ENCODE results near the gene DNM1.

The DNM1 gene

DNA sequence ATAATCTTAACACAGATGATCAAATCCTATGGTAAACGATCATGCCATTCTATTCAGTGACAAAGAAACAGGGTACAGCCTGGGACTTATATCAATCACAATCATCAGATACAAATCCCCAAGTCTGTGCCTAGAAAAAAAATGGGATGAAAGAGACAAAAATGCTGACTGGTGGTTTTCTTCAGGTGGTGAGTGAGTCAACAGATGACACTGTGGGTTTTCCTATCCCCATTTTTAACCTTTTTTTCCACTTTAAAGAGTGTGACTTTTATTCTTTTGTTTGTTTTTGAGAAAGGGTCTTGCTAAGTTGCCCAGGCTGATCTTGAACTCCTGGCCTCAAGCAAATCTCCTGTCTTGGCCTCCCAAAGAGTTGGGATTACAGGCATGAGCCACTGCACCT lies 15.0 kb upstream of the DNM1 start:
- Mint-ChIP-seq H3K27ac (no peak overlapping the region), H3K4me3 (peak overlapping the region; percentile 23), H3K9me3 (no peaks in the 10 kb centered on the region), H3K4me1 (peaks cover 45% of the 10 kb centered on the region), H3K36me3 (ENCODE audit: low read depth) (peaks cover 26% of the 10 kb centered on the region), H3K27me3 (peaks cover 4% of the 10 kb centered on the region)
- ATAC-seq (no peak), DNase-seq (no peak)

DNA sequence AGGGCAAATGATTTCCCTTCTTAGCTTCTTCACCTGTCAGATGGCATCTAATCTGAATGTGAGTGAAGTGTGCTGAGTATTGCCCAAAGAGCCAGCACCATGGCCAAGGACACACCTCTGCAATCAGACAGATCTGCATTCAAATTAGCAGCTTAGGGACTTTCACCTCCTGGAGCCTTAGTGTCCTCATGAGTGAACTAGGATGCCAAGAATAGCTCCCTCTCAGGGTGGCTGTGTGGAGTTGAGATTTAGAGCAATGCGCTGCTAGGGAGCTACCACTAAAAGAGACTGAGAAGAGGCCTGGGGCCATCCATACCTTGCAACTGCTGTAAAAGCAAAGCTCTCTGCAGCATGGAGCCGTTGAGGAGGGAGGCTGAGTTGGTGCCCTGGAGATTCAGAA lies 13.2 kb upstream of the DNM1 start:
- peak overlapping the region; percentile 90 for H3K27ac Mint-ChIP-seq
- no peaks in the 10 kb centered on the region for H3K9me3 Mint-ChIP-seq
- H3K36me3 Mint-ChIP-seq (ENCODE audit: low read depth) = peaks cover 19% of the 10 kb centered on the region
- H3K27me3 Mint-ChIP-seq = peaks cover 4% of the 10 kb centered on the region
- peak overlapping the region; percentile 94 for H3K4me3 Mint-ChIP-seq
- peak; percentile 30 for ATAC-seq
- peaks cover 42% of the 10 kb centered on the region for H3K4me1 Mint-ChIP-seq
- no peak for DNase-seq

DNA sequence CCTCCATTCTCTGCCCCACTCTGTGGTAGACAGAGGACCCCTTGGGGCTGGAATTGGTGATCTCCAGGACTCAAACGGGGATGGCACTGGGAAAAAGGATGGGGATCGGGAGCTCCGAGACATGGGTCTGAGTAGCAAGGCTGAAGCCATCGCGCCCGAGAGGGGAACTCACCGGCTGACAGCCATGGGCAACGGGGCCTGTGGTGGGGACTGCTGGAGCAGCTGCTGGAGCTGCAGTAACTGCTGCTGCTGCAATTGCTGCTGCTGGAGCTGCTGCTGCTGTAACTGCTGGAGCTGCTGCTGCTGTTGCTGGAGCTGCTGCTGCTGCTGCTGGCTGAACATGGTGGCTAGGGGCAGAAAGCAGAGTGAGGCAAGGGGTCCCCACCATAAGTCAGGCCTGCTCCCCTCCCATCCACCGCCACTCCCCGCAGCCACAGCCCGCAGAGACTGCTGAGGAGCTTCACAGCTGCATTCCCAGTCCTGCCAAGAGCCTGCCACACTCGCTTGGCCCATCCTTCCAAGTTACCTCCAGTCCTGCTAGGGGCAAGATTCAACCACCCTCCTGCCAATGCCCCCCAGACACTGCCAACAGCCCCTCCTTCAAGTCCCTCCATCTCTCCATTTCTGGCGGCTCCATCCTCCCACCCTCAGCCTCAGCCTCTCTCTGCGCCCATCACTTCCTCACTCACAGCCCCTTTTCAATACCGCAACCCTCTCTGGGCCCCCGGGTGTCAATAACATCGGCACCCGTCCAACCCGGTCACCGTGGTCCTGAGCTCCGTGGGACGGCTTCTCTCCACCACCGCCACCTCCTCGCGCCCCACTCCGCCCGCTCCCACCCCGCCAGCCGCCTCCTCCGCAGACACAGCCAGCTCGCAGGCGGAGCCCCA lies 12.4 kb upstream of the DNM1 start:
- H3K9me3 Mint-ChIP-seq = no peaks in the 10 kb centered on the region
- ATAC-seq (peak; percentile 50), DNase-seq (no peak)
- H3K27me3 Mint-ChIP-seq = peaks cover 4% of the 10 kb centered on the region
- peaks cover 16% of the 10 kb centered on the region for H3K36me3 Mint-ChIP-seq (ENCODE audit: low read depth)
- peaks cover 42% of the 10 kb centered on the region for H3K4me1 Mint-ChIP-seq
- peak overlapping the region; percentile 90 for H3K27ac Mint-ChIP-seq
- H3K4me3 Mint-ChIP-seq = peak overlapping the region; percentile 94

DNA sequence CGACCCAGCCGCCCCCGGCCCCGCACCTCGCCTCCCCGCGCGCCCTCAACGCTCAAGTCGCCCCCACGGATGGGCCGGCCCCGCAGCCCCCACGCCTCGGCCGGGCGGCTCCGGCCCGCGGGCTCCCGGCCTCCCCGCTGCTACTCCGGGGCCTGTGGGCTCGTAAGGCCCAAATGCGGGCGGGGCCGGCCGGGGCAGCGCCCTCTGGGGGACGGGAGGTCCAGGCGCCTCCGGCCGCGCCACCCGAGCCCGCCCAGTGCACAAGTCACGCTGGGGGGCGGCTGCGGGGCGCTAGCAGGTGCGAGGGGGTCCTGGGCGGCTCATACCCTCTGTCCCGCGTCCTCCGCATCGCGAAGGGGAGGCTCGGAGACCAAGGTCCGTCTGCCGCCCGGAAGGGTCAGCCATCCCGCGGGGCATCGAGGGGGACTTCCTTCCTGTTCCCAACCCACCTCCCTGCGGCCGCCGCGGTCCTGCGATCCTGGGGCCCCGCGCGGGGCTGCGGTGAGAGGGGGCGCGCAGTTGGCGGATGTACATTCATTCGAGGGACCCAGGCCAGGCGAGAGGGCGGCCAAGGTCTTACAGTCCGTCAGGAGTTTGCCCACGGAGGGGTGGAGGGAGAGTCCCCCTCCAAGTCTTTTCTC lies 11.7 kb upstream of the DNM1 start, which contains the start of gene CIZ1:
Gene CIZ1, minus strand, starts transcription at position 167 of the 641 bp plus-strand sequence. CDS start 715 bp downstream, outside the sequence.
- ATAC-seq = peak; percentile 95
- Mint-ChIP-seq H3K9me3 (no peaks in the 10 kb centered on the region), H3K36me3 (ENCODE audit: low read depth) (peaks cover 13% of the 10 kb centered on the region), H3K27ac (peak within 1 kb of the TSS; percentile 90), H3K4me3 (peak within 1 kb of the TSS; percentile 94), H3K4me1 (peaks cover 39% of the 10 kb centered on the region), H3K27me3 (peaks cover 4% of the 10 kb centered on the region)
- peak; percentile 81 for DNase-seq

DNA sequence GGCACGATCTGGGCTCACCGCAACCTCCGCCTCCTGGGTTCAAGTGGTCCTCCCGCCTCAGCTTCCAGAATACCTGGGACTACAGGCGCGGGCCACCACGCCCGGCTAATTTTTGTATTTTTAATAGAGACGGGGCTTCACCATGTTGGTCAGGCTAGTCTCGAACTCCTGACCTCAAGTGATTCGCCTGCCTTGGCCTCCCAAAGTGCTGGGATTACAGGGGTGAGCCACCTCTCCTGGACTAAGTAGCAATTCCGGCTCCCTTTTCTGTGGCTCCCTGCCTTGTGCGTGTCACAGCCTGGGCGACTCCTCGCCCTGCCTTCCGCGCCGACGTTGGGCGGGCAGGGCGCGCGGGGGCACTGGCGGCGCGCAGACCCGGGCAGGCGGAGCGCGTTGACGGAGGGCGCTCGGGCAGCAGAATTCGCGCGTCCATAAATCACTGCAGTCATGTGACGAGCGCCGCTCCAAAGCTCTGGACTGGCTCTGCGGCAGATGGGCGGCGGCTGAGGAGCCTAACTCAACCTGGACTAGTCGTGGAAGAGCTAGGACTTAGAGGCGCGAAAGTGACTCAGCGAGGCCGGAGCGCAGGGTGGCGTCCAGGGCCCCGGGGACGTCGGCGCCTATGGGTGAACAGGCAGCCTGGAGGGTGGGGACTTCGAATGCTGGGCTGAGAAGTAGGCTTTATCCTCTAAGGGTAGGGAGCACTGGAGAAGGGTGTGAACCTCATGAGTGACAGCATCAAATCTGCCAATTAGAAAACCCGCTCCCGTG lies 10.4 kb upstream of the DNM1 start:
- DNase-seq (no peak), ATAC-seq (no peak)
- Mint-ChIP-seq H3K4me3 (no peak overlapping the region), H3K27me3 (peaks cover 4% of the 10 kb centered on the region), H3K27ac (no peak overlapping the region), H3K9me3 (no peaks in the 10 kb centered on the region), H3K4me1 (peaks cover 35% of the 10 kb centered on the region), H3K36me3 (ENCODE audit: low read depth) (peaks cover 8% of the 10 kb centered on the region)

DNA sequence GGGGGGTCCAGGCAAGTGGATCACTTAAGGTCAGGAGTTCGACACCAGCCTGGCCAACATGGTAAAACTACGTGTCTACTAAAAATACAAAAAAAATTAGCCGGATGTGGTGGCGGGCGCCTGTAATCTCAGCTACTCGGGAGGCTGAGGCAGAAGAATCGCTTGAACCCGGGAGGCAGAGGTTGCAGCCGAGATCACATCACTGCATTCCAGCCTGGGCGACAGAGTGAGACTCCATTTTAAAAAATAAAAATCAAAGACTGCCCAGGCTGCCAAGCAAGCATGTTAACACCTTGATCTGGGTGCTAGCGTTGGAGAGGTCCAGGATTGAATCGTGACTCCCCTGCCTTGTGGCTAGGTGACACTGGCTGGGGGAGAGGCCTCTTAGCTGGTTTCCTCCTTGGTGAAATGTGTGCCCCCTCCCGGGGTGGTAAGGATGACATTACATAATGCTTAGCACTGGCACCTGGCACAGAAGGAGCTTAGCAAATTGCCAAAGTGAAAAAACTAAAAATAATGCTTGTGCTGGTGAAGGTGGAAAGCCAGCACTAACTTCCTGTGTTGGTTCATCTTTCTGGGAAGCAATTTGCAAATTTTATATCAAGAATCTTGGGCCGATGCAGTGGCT lies 9.6 kb upstream of the DNM1 start:
- Mint-ChIP-seq H3K9me3 (no peaks in the 10 kb centered on the region), H3K4me3 (no peak overlapping the region), H3K36me3 (ENCODE audit: low read depth) (peaks cover 5% of the 10 kb centered on the region), H3K27ac (no peak overlapping the region), H3K4me1 (peaks cover 29% of the 10 kb centered on the region), H3K27me3 (peaks cover 4% of the 10 kb centered on the region)
- DNase-seq (no peak), ATAC-seq (no peak)

DNA sequence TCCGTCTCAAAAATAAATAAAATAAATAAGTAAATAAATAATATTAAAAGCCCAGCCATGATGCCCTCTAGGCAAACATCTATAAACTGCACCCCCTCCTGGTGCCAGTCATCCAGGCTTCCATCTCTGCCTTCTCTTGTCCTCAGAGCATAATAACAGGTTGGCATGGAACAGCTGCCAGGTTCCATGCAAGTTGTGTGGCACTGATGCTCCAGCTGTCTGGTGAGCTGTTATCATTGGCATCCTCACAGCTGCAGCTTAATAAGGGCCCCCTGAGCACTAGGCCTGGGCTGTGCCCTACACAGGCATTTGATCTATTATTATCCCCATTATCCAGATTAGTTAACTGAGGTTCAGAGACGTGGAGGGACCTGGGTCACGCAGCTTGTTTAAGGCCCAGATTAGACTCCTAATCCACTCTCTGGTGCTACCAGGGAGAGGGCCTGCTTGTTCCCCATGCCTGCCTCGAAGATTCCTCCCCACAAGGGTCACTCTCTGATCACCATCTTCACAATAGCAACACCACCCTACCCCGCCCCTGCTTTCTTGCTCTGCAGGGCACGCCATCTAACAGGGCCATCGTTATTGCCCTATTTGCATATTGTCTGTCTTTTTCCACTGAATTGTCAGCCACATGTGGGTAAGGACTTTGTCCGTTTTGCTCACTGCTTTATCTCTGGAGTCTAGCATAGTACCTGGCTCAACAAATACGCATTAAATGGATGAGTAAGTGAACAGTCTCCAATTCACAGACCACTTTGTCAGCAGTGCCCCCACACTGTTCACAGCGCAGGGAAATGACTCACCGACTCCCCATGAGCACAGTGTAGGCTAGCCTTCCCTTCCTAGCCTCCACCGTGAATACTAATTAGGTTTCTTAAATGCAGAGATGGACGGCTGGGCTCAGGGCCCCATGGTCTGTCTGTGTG lies 1.5 kb upstream of the DNM1 start:
- Mint-ChIP-seq H3K4me1 (peaks cover 24% of the 10 kb centered on the region), H3K9me3 (no peaks in the 10 kb centered on the region), H3K36me3 (ENCODE audit: low read depth) (no peaks in the 10 kb centered on the region), H3K27me3 (peaks cover 8% of the 10 kb centered on the region), H3K27ac (peak overlapping the region; percentile 59), H3K4me3 (no peak overlapping the region)
- DNase-seq (peak; percentile 34), ATAC-seq (peak; percentile 79)

DNA sequence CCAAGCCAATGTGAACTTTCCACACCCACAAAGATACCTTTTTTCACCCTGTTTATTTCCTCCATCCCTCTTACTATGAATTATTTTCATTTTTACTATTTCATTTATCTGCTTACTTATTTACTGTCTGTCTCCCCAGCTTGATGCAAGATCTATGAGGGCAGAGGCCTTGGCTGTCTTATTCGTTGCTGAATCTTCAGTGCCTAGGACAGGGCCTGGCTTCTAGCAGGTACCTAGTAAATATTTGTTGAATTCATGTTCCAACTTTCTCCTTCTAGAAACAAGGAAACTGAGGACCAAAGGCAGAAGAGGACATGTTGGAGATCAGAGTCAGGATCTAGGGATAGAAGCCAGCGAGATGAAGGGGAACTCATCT lies 543 bp upstream of the DNM1 start:
- Mint-ChIP-seq H3K4me3 (peak overlapping the region; percentile 53), H3K4me1 (peaks cover 24% of the 10 kb centered on the region), H3K27me3 (peaks cover 11% of the 10 kb centered on the region), H3K9me3 (no peaks in the 10 kb centered on the region), H3K36me3 (ENCODE audit: low read depth) (no peaks in the 10 kb centered on the region), H3K27ac (peak overlapping the region; percentile 59)
- no peak for ATAC-seq
- DNase-seq = no peak

DNA sequence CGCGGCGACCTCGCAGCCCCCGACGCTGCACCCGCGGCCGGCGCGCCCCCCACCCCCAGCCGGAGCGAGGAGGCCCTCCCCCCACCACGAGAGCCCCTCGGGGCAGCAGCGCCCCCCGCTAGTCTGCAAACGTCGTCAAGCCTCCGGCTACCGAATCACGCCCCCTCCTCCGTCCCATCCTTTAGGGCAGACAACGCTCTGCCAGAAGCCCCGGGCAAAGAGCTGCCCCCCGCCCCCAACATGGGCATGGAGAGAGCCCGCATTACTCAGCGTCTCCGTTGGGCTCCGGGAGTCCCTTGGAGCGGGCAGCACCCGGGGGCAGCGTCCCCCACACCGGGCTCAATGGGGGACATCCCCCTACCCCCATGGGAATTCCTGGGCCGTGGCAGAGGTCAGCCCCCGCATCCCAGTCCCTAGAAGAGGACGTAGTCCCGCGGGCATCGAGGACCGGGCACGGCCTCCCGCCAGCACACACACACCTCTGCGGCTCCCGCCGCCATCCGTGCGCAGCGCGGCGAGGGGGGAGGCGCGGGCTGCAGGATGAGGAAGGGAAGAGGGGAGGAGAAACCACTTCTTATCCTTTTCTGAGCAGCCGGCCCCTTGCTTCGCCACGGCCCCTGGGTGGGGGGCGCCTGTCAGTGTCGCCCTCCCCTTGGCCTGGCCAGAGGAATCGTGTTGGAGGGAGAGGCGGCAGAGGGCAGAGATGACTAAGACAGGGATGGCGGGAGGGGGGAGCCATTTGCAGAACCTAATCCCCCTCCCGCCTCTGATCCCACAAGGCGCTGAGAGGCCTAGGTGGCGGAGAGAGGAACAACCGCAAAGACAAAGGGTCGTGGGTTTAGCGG lies 750 bp downstream of the DNM1 start:
- Mint-ChIP-seq H3K27ac (no peak overlapping the region), H3K9me3 (no peaks in the 10 kb centered on the region), H3K27me3 (peaks cover 11% of the 10 kb centered on the region), H3K4me3 (peak overlapping the region; percentile 50), H3K4me1 (peaks cover 22% of the 10 kb centered on the region), H3K36me3 (ENCODE audit: low read depth) (no peaks in the 10 kb centered on the region)
- no peak for ATAC-seq
- DNase-seq = no peak

DNA sequence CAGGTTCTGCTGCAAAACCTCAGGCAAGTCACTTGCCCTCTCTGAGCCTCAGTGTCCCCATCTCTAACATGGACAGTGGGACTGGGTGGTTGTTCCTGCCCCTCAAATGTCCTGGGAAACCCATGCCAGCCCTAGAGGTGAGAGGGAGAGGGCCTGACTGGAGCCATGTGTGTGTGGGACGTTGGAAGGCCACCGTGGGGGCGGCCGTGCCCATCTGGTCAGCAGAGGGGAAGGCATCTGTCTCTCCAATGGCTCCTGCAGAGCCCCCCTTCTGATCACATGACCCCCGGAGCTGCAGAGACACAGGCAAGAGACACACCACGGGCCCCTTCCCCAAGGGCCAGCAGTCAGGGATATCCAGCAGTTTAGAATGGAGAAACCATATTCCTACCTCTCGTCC lies 1.7 kb downstream of the DNM1 start:
- H3K27ac Mint-ChIP-seq = no peak overlapping the region
- DNase-seq (no peak), ATAC-seq (no peak)
- H3K36me3 Mint-ChIP-seq (ENCODE audit: low read depth) = no peaks in the 10 kb centered on the region
- no peaks in the 10 kb centered on the region for H3K9me3 Mint-ChIP-seq
- H3K27me3 Mint-ChIP-seq = peaks cover 11% of the 10 kb centered on the region
- H3K4me3 Mint-ChIP-seq = no peak overlapping the region
- peaks cover 22% of the 10 kb centered on the region for H3K4me1 Mint-ChIP-seq

DNA sequence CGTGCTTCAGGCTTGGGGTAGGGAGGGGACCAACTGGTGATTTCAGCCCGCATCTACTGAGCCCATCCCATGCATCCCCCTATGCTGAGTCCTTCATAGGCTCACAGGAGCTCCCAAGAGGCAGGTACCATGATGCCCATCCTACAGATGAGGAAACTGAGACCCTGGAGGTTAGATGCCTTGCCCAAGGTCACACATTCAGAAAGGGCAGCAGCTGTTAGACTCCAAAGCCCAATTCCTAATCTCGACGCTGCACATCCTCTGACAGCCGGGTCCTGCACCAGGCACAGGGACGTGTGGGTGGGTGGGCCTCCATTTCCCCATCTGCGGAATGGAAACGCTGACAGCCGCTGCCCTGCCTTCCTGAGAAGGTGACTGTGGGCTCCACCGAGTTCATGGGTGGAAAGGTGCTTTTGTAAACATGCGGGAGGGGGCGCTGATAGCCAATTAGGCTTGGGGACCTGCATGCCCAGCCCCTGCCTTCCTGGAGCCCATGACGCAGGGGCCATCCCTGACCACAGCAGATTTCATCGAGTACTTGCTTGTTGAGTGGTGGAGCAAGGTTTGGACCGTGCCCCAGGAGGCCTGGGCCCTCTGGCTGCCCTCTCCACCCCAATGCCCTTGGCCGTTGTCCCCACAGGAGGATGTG lies 2.2 kb downstream of the DNM1 start:
- ATAC-seq (no peak), DNase-seq (no peak)
- Mint-ChIP-seq H3K27me3 (peaks cover 11% of the 10 kb centered on the region), H3K36me3 (ENCODE audit: low read depth) (no peaks in the 10 kb centered on the region), H3K4me3 (no peak overlapping the region), H3K9me3 (no peaks in the 10 kb centered on the region), H3K4me1 (peaks cover 22% of the 10 kb centered on the region), H3K27ac (no peak overlapping the region)

DNA sequence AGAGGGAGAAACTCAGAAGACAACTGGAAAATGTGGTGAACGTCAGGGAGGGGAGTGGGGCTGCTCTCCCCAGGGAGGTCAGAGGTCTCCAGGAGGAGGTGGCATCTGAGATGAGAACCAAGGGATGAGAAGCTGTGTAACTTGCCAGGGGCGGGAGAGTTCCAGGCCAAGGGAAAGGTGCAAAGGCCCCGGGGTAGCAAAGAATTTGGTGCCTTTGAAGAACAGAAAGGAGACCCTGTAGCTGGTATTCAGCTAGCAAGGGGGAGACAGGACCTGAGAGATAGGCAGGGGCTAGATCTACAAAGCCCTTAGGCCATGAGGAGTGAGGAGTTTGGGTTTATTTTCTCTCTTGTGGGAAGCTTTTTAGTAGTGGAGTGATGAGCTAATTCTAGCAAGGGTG lies 3.3 kb downstream of the DNM1 start:
- no peak overlapping the region for H3K27ac Mint-ChIP-seq
- DNase-seq (no peak), ATAC-seq (no peak)
- no peaks in the 10 kb centered on the region for H3K36me3 Mint-ChIP-seq (ENCODE audit: low read depth)
- H3K27me3 Mint-ChIP-seq = peaks cover 11% of the 10 kb centered on the region
- no peaks in the 10 kb centered on the region for H3K9me3 Mint-ChIP-seq
- no peak overlapping the region for H3K4me3 Mint-ChIP-seq
- peaks cover 20% of the 10 kb centered on the region for H3K4me1 Mint-ChIP-seq

All from activated naive CD8-positive, alpha-beta T cell treated with anti-CD3 and anti-CD28 coated beads, Interleukin-2, amount 50 U/mL, for 24 hours (primary cell).